ENCODE results near the gene TMEFF1. TPM values are rescaled to one million over a fixed set of nuclear protein-coding genes. Genes with fewer than 3 reads are reported as not detected.
A peak's percentile ranks its signal among the peaks of the same experiment; 100 is the strongest.

The TMEFF1 gene
- total RNA-seq, 1 experiment from 2014 or later: 65.5 TPM

- no peak overlapping the region for H3K56ac ChIP-seq (ENCODE audit: insufficient read length, low read depth, low read length)
- no peaks in the 10 kb centered on the region for H3K23me2 ChIP-seq (ENCODE audit: insufficient read length, low read depth, low read length, poor library complexity, severe bottlenecking)
- H3K9me3 Mint-ChIP-seq: peaks cover 23 to 26% of the 10 kb centered on the region in 2 experiments
- WGBS (ENCODE audit: extremely low coverage, insufficient read length, low lambda C conversion rate): no CpG with 5 or more reads among the region's 5 CpGs
- H2AK5ac ChIP-seq (ENCODE audit: insufficient read length, low read length): no peak overlapping the region
- H2BK5ac ChIP-seq (ENCODE audit: insufficient read length, low read length): no peak overlapping the region
- H3K4me2 ChIP-seq (ENCODE audit: insufficient read depth, insufficient read length, low read length): no peak overlapping the region
- no peak overlapping the region for H2BK12ac ChIP-seq (ENCODE audit: insufficient read length, low read depth, low read length)
- no peak overlapping the region for H3K27ac ChIP-seq (ENCODE audit: insufficient read length, low read depth, low read length)
- no peak overlapping the region for H3K9ac ChIP-seq (ENCODE audit: extremely low read depth, insufficient read length, low read length)
- H3K14ac ChIP-seq (ENCODE audit: insufficient read depth, low read length): no peak overlapping the region
- no peak overlapping the region for H4K5ac ChIP-seq (ENCODE audit: insufficient read length, low read depth, low read length)
- no peak overlapping the region for H3K27ac Mint-ChIP-seq
- H3K9me3 ChIP-seq (ENCODE audit: control insufficient read depth, low read depth, low read length): no peaks in the 10 kb centered on the region
- no peak overlapping the region for H3K4me3 Mint-ChIP-seq
- H3K27me3 ChIP-seq (ENCODE audit: insufficient read depth, low read length): no peaks in the 10 kb centered on the region
- H2AFZ ChIP-seq (ENCODE audit: low read length): no peak overlapping the region
- no peak overlapping the region for H2BK120ac ChIP-seq (ENCODE audit: low read depth, low read length, poor library complexity, severe bottlenecking)
- no peak overlapping the region for H2BK15ac ChIP-seq (ENCODE audit: low read depth, low read length)
- no peak overlapping the region for H3K4ac ChIP-seq (ENCODE audit: low read depth, low read length)
- H3K36me3 Mint-ChIP-seq (ENCODE audit: insufficient read depth in 1 of 3, low read depth in 3 of 3): peaks cover 4 to 20% (median 10%) of the 10 kb centered on the region in 3 experiments
- peak; percentile 47 for DNase-seq
- H3K4me1 ChIP-seq (ENCODE audit: insufficient read depth, low read length): no peaks in the 10 kb centered on the region
- no peak overlapping the region for H3K18ac ChIP-seq (ENCODE audit: insufficient read length, low read depth, low read length)
- no peaks in the 10 kb centered on the region for H4K20me1 ChIP-seq (ENCODE audit: control insufficient read depth, insufficient read depth, insufficient read length)
- H2BK20ac ChIP-seq (ENCODE audit: low read depth, low read length, poor library complexity, severe bottlenecking): no peak overlapping the region
- no peak overlapping the region for H4K91ac ChIP-seq (ENCODE audit: insufficient read length, low read depth, low read length)
- TF ChIP-seq, protein P1, sequence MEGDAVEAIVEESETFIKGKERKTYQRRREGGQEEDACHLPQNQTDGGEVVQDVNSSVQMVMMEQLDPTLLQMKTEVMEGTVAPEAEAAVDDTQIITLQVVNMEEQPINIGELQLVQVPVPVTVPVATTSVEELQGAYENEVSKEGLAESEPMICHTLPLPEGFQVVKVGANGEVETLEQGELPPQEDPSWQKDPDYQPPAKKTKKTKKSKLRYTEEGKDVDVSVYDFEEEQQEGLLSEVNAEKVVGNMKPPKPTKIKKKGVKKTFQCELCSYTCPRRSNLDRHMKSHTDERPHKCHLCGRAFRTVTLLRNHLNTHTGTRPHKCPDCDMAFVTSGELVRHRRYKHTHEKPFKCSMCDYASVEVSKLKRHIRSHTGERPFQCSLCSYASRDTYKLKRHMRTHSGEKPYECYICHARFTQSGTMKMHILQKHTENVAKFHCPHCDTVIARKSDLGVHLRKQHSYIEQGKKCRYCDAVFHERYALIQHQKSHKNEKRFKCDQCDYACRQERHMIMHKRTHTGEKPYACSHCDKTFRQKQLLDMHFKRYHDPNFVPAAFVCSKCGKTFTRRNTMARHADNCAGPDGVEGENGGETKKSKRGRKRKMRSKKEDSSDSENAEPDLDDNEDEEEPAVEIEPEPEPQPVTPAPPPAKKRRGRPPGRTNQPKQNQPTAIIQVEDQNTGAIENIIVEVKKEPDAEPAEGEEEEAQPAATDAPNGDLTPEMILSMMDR (conservative IDR thresholded peaks at IDR 0.05): no peak
- H3K79me2 ChIP-seq (ENCODE audit: insufficient read depth, low read length): no peaks in the 10 kb centered on the region
- H3K23ac ChIP-seq (ENCODE audit: insufficient read length, low read depth, low read length): no peak overlapping the region
- no peak overlapping the region for H3T11ph ChIP-seq (ENCODE audit: low read length)
- H3K79me1 ChIP-seq (ENCODE audit: insufficient read depth, low read depth, low read length, poor library complexity, severe bottlenecking): no peaks in the 10 kb centered on the region
- H4K8ac ChIP-seq (replicated peaks; ENCODE audit: insufficient read length, low read depth, low read length): no peak overlapping the region
- peaks cover 0 to 3% of the 10 kb centered on the region in 2 experiments; a peak in 1 of 4 replicates for H3K4me1 Mint-ChIP-seq
- no peaks in the 10 kb centered on the region for H3K27me3 Mint-ChIP-seq (ENCODE audit: low read depth)
Observed at GRCh38 chr9:100619194-100619593, 146.2 kb downstream of the TMEFF1 start.
